ENCODE measurements around the gene NXPH4.

NXPH4 gene

GRCh38 chr12:57235728-57236131 lies 19.1 kb downstream of the NXPH4 start:
- no peak for DNase-seq (ENCODE audit: low read depth)
- H3K4me3 ChIP-seq (ENCODE audit: low read length): no peak overlapping the region
- TF ChIP-seq, protein P1, sequence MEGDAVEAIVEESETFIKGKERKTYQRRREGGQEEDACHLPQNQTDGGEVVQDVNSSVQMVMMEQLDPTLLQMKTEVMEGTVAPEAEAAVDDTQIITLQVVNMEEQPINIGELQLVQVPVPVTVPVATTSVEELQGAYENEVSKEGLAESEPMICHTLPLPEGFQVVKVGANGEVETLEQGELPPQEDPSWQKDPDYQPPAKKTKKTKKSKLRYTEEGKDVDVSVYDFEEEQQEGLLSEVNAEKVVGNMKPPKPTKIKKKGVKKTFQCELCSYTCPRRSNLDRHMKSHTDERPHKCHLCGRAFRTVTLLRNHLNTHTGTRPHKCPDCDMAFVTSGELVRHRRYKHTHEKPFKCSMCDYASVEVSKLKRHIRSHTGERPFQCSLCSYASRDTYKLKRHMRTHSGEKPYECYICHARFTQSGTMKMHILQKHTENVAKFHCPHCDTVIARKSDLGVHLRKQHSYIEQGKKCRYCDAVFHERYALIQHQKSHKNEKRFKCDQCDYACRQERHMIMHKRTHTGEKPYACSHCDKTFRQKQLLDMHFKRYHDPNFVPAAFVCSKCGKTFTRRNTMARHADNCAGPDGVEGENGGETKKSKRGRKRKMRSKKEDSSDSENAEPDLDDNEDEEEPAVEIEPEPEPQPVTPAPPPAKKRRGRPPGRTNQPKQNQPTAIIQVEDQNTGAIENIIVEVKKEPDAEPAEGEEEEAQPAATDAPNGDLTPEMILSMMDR (conservative IDR thresholded peaks at IDR 0.05; ENCODE audit: low read length): no peak

GRCh38 chr12:57236201-57236924 lies 19.8 kb downstream of the NXPH4 start:
- peak overlapping the region; percentile 20 for H3K4me3 ChIP-seq (ENCODE audit: low read length)
- no peak for DNase-seq (ENCODE audit: low read depth)
- TF ChIP-seq, protein P1 (conservative IDR thresholded peaks at IDR 0.05; ENCODE audit: low read length): no peak

DNA sequence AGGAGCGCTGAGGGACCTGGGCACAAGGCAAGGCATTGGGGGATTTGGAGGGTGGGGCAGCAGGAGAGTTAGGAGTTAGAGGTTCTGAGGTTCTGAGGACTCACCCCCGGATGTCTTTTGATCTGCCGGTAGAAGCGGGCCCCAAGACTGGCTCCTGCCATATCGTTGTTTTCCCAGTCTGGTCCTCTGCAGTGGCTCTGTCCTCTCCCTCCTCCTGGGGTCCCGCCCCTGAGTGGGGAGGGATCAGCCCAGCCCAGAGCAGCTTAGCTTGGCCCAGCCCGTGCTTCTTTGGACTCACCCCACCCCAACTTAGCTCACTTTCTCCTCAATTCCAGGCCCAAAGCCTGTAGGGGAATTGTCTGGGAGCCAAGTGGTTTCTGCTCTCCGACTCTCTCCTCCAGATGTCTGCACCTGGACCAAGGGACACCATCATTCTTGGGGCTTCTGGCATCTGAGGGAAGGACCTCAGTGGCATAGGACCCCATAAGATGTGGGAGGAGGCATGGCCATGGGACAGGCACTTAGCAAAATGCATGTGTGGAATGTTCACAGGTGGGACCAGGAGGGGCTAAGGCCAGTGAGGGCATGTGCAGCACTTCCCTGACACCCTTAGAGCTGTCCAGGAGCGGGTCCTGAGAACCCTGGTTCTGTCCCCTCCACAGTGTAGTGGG lies 20.5 kb downstream of the NXPH4 start:
- TF ChIP-seq, protein P1 (conservative IDR thresholded peaks at IDR 0.05; ENCODE audit: low read length): no peak
- H3K4me3 ChIP-seq (ENCODE audit: low read length): peak overlapping the region; percentile 20
- peak; percentile 47 for DNase-seq (ENCODE audit: low read depth)

DNA sequence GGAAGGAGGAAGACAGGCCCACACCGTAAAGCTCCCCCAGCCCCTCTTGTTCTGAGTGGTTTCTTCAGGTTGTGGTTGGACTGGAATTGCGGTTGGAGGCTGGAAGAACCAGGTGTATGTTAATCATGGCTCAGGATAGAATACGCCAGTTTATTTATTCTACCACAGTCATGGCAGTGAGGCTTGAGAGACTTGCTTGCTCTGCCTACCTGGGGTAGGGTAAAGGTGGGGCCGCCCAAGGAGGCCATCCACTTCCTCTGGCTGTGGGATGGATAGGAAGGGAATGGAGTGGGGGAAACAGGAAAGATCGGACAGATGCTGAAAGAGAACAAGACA lies 21.0 kb downstream of the NXPH4 start:
- DNase-seq (ENCODE audit: low read depth): no peak
- TF ChIP-seq, protein P1 (conservative IDR thresholded peaks at IDR 0.05; ENCODE audit: low read length): no peak
- H3K4me3 ChIP-seq (ENCODE audit: low read length): no peak overlapping the region

DNA sequence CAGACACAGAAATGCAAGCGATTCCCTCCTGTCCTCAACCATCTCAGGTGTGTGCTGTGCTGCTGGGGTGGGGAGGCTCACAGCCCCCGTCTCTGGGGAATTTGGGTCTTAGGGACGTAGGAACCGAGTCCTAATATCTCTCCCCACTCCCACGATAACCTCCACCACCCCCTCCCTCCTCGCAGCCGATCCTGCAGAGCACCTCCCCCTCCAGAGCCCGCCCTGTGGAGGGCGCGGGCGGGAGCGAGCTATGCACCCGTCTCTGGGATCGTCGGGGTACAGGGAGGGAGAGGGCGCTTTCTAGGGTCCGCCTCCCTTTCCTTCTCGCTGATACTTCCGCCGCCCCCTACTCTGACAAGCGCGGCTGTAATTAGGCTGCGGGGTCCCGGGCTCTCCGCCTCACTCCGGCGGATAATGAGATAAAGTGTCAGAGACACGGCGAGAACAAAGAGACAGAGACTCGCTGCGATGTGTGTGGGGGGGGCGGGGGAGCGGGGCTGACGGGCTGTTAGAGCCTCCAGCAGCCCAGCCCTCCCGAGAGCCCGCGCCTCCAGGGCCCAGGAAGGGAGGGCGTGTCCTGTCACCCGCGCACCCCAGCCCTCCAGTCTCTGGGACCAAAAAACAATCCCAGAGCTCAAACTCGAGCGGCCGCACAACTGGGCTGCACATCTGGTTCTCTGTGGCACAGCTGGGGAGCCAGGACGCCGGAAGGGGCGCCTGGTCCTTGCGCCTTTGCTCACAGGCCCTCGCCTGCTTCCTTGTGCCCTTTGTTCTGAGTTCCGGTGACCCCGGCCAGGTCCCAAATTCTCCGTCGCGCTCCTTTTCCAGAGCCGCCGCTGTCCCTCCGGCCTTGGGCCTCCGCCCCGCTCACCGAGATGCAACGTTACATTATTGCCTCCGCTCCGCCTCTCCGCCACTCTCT lies 21.6 kb downstream of the NXPH4 start:
- TF ChIP-seq, protein P1 (conservative IDR thresholded peaks at IDR 0.05; ENCODE audit: low read length): no peak
- peak overlapping the region; percentile 54 for H3K4me3 ChIP-seq (ENCODE audit: low read length)
- no peak for DNase-seq (ENCODE audit: low read depth)

- H3K4me3 ChIP-seq (ENCODE audit: low read length): peak overlapping the region; percentile 86
- peak; percentile 88 for DNase-seq (ENCODE audit: low read depth)
- TF ChIP-seq, protein P1 (conservative IDR thresholded peaks at IDR 0.05; ENCODE audit: low read length): peak; percentile 100
These were observed 22.4 kb downstream of the NXPH4 start for GRCh38 chr12:57238854-57239554.
